ENCODE results near the gene KIZ. TPM values are rescaled to one million over a fixed set of nuclear protein-coding genes. Genes with fewer than 3 reads are reported as not detected.

KIZ gene
- total RNA-seq, 1 experiment from 2014 or later, result 13.2 TPM

- H3K4me3 ChIP-seq, result peak overlapping the region; percentile 34
- peaks cover 42% of the 10 kb centered on the region for H3K27me3 ChIP-seq (replicated peaks)
- H3K27ac ChIP-seq, result no peak overlapping the region
- H3K4me1 ChIP-seq (replicated peaks), result peaks cover 14% of the 10 kb centered on the region
- no peaks in the 10 kb centered on the region for H3K9me3 ChIP-seq (replicated peaks)
- peak in 1 of 2 experiments; percentile 39 for DNase-seq (ENCODE audit: low read depth in 1 of 2, low spot score in 2 of 2)
- no peaks in the 10 kb centered on the region for H3K36me3 ChIP-seq
Measured at GRCh38 chr20:21100578-21101452, 25.1 kb upstream of the KIZ start.

DNA sequence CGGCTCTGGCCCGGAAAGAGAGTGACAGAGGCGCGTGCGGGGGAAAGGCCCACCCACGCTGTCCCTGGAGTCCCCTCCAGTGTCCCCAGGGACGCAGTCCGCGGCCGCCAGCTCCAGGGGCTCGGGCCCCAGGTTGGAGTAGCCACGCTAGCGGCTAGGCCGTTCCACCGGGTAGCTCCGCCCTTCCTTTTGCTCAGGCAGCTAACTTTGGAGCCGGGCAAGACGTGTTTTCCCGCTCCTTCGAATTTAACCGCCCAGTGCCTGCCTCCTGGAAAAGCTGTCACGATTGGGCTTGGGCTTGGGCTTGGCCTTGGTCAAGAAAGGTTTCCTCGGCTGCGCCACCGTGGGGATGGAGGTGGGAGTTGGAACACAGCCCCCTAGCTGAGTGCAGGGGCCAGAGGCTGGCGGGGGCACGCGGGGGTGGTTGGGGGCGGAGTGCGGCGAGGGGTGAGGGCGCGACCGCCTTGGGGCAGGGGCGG, 24.4 kb upstream of the KIZ start:
- Histone ChIP-seq H3K27ac (no peak overlapping the region), H3K36me3 (no peaks in the 10 kb centered on the region), H3K27me3 (replicated peaks) (peaks cover 42% of the 10 kb centered on the region), H3K4me1 (replicated peaks) (peaks cover 14% of the 10 kb centered on the region), H3K9me3 (replicated peaks) (no peaks in the 10 kb centered on the region), H3K4me3 (peak overlapping the region; percentile 34)
- DNase-seq (ENCODE audit: low read depth in 1 of 2, low spot score in 2 of 2), result peak in 1 of 2 experiments; percentile 51

DNA sequence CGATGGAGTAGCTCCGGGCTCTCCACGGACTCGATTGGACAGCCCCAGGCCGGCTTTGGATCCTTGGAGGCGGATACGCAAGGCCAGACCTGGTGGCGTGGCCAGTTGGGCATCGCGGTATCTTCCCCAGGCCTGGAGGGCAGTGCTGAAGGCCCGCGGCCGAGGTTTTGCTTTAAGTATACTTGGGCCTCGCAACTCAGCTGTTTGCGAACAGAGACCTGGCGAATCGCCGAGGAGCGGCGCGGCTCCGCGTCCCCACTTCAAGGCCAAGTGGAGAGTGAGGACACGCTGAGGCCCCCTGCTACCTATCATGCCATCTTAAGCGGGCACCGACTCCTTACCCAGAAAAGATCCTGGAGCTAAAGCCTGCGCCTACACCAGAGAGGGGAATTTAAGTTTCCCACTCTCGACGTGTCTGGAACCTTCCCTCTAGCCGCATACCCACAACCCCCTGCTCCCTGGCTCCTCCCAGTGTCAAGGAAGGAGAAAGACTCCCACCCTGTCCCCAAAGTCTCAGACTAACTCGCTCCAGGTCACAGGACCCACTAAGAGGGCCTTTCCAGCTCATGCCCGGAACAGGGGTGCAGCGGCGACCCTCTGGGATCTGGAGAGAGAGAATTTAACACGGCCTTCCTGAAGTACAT, 23.8 kb upstream of the KIZ start:
- no peaks in the 10 kb centered on the region for H3K9me3 ChIP-seq (replicated peaks)
- H3K4me1 ChIP-seq (replicated peaks), result peaks cover 14% of the 10 kb centered on the region
- no peaks in the 10 kb centered on the region for H3K36me3 ChIP-seq
- peaks cover 41% of the 10 kb centered on the region for H3K27me3 ChIP-seq (replicated peaks)
- H3K27ac ChIP-seq, result no peak overlapping the region
- no peak for DNase-seq (ENCODE audit: low read depth in 1 of 2, low spot score in 2 of 2)
- no peak overlapping the region for H3K4me3 ChIP-seq

- Histone ChIP-seq H3K36me3 (no peaks in the 10 kb centered on the region), H3K4me3 (no peak overlapping the region), H3K9me3 (replicated peaks) (no peaks in the 10 kb centered on the region), H3K27ac (no peak overlapping the region), H3K27me3 (replicated peaks) (peaks cover 34% of the 10 kb centered on the region), H3K4me1 (replicated peaks) (peaks cover 14% of the 10 kb centered on the region)
- DNase-seq (ENCODE audit: low read depth in 1 of 2, low spot score in 2 of 2), result no peak
Measured at GRCh38 chr20:21102603-21103311, 23.1 kb upstream of the KIZ start.

- Histone ChIP-seq H3K27ac (no peak overlapping the region), H3K27me3 (replicated peaks) (peaks cover 25% of the 10 kb centered on the region), H3K4me1 (replicated peaks) (peaks cover 14% of the 10 kb centered on the region), H3K36me3 (no peaks in the 10 kb centered on the region), H3K4me3 (no peak overlapping the region), H3K9me3 (replicated peaks) (no peaks in the 10 kb centered on the region)
- no peak for DNase-seq (ENCODE audit: low read depth in 1 of 2, low spot score in 2 of 2)
Measured at GRCh38 chr20:21103582-21104465, 22.1 kb upstream of the KIZ start.

GRCh38 chr20:21104466-21104761, 21.5 kb upstream of the KIZ start:
- Histone ChIP-seq H3K27me3 (replicated peaks) (peaks cover 20% of the 10 kb centered on the region), H3K27ac (no peak overlapping the region), H3K4me1 (replicated peaks) (peaks cover 14% of the 10 kb centered on the region), H3K9me3 (replicated peaks) (no peaks in the 10 kb centered on the region), H3K4me3 (no peak overlapping the region), H3K36me3 (no peaks in the 10 kb centered on the region)
- no peak for DNase-seq (ENCODE audit: low read depth in 1 of 2, low spot score in 2 of 2)

- no peak for DNase-seq (ENCODE audit: low read depth in 1 of 2, low spot score in 2 of 2)
- H3K27ac ChIP-seq, result no peak overlapping the region
- H3K4me1 ChIP-seq (replicated peaks), result peaks cover 14% of the 10 kb centered on the region
- no peaks in the 10 kb centered on the region for H3K36me3 ChIP-seq
- H3K27me3 ChIP-seq (replicated peaks), result peaks cover 14% of the 10 kb centered on the region
- H3K4me3 ChIP-seq, result no peak overlapping the region
- no peaks in the 10 kb centered on the region for H3K9me3 ChIP-seq (replicated peaks)
Measured at GRCh38 chr20:21104921-21105320, 21.0 kb upstream of the KIZ start.

DNA sequence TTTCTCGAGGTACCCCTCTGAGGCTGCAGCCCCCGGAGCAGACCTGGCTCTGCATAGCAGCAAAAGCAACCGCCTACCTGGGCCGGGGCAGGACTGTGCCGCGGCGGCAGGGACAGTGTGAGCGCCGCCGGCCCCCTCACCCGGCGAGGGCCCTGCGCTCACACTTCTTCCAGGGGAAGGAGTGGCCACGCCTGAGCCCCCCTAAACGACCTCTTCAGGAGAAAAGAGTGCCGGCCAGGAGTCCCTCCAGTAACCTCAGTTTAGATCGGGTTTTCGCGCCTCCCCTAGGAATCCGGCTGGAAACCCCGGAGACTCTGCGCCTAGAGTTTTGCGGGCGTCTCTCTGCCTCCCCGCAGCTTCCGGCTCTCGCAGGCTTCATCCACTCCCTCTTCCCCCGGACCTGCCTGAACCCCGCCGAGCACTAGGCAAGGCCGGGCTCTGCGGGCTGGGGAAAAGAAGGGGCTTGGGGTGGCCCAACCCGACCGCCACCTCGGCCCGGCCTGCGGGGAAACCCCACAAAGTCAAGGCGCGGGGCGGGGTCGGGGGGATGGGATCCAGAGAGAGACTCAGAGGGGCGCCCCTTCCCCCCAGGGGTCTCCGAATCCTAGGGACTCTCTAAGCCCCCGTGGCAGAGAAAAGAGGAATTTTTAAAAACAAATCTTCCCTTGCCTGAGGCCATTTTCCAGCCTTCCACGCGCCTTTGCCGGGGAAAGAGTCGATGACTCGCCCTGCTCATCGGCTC, 20.3 kb upstream of the KIZ start:
- Histone ChIP-seq H3K27me3 (replicated peaks) (peaks cover 8% of the 10 kb centered on the region), H3K36me3 (no peaks in the 10 kb centered on the region), H3K4me3 (no peak overlapping the region), H3K9me3 (replicated peaks) (no peaks in the 10 kb centered on the region), H3K27ac (no peak overlapping the region), H3K4me1 (replicated peaks) (peaks cover 10% of the 10 kb centered on the region)
- DNase-seq (ENCODE audit: low read depth in 1 of 2, low spot score in 2 of 2), result no peak

DNA sequence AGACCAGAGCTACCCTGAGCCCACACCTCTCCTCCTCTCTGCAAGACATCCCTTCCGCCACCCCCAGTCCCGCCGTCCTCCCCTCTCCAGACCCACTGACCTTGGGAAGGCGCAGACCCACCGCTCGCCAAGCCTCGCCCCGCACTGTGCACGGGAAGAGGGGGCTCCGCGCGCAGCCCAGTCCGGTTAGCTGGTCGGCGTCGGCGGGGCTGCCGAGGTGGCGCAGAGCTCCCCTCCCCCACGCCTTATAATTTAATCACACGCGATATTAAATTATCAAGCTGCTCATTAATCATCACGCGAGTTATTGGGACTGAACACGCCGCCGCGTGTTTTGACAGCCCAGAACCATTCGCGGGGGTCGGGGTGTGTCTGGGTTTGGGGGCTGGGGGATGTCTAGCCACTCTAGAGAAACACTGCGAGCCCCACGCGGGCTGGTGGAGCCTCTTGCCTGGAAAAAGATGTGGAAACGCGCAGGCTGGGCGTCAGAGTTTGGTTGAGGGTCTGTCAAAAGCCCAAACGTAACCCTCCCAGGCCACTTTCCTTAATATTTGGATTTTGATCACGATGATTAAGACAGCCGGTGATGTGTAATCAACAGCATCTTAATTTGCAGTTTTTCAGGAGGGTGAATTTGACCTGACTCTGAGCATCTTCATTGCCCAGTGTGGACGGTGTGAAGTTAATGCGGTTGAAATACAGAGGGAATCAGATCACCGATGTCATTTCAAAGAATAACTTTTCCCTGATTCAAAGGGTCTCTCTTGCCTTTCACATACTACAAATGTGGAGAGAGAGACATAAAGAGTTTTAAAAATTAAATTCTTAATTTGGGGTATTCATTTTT, 19.5 kb upstream of the KIZ start, which contains the start of gene LINC00237:
LINC00237 (minus strand) TSS at position 188 of the 847 bp plus-strand sequence.
- Histone ChIP-seq H3K4me3 (no peak within 1 kb of the TSS), H3K27ac (no peak within 1 kb of the TSS), H3K36me3 (no peaks in the 10 kb centered on the region), H3K4me1 (replicated peaks) (peaks cover 2% of the 10 kb centered on the region), H3K9me3 (replicated peaks) (no peaks in the 10 kb centered on the region), H3K27me3 (replicated peaks) (peaks cover 1% of the 10 kb centered on the region; the same call in 1 of the 2 replicates)
- DNase-seq (ENCODE audit: low read depth in 1 of 2, low spot score in 2 of 2), result no peak

DNA sequence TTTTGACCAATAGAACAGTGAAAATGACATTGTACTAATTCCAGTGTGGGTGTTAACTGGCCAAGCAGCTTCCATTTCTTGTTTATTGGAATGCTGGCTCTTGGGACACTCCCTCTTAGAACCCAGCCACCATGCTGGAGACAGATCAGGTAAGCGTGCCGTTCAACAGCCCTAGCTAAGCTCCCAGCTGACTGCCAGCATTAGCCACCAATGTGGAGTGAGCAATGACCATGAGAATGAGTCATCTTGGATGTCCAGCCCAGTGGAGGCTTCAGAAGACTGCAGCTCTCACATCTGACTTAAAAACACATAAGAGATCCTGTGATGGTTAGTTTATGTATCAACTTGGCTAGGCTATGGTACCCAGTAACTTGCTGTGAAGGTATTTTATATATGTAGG, 16.7 kb upstream of the KIZ start:
- H3K27me3 ChIP-seq (replicated peaks), result peaks cover 5% of the 10 kb centered on the region; the same call in 1 of the 2 replicates
- H3K36me3 ChIP-seq, result no peaks in the 10 kb centered on the region
- DNase-seq (ENCODE audit: low read depth in 1 of 2, low spot score in 2 of 2), result no peak
- H3K27ac ChIP-seq, result no peak overlapping the region
- H3K9me3 ChIP-seq (replicated peaks), result no peaks in the 10 kb centered on the region
- H3K4me3 ChIP-seq, result no peak overlapping the region
- no peaks in the 10 kb centered on the region for H3K4me1 ChIP-seq (replicated peaks)

GRCh38 chr20:21110811-21111210, 15.1 kb upstream of the KIZ start:
- Histone ChIP-seq H3K36me3 (no peaks in the 10 kb centered on the region), H3K4me1 (replicated peaks) (no peaks in the 10 kb centered on the region), H3K4me3 (no peak overlapping the region), H3K9me3 (replicated peaks) (no peaks in the 10 kb centered on the region), H3K27me3 (replicated peaks) (peaks cover 5% of the 10 kb centered on the region; the same call in 1 of the 2 replicates), H3K27ac (no peak overlapping the region)
- DNase-seq (ENCODE audit: low read depth in 1 of 2, low spot score in 2 of 2), result no peak

- Histone ChIP-seq H3K9me3 (replicated peaks) (no peaks in the 10 kb centered on the region), H3K36me3 (no peaks in the 10 kb centered on the region), H3K4me3 (no peak overlapping the region), H3K27ac (no peak overlapping the region), H3K4me1 (replicated peaks) (no peaks in the 10 kb centered on the region), H3K27me3 (replicated peaks) (peaks cover 5% of the 10 kb centered on the region; the same call in 1 of the 2 replicates)
- DNase-seq (ENCODE audit: low read depth in 1 of 2, low spot score in 2 of 2), result no peak
Measured at GRCh38 chr20:21111416-21111815, 14.5 kb upstream of the KIZ start.

Data from SJSA1 (cell line).